RKO (cell line): ENCODE results near the gene SLC9A5.

Experiments used
- DNase-seq: peaks from one replicate; pipeline ENCODE4 v3.0.0-alpha.2; 2016; ENCODE audit warnings: low spot score

The SLC9A5 gene

DNA sequence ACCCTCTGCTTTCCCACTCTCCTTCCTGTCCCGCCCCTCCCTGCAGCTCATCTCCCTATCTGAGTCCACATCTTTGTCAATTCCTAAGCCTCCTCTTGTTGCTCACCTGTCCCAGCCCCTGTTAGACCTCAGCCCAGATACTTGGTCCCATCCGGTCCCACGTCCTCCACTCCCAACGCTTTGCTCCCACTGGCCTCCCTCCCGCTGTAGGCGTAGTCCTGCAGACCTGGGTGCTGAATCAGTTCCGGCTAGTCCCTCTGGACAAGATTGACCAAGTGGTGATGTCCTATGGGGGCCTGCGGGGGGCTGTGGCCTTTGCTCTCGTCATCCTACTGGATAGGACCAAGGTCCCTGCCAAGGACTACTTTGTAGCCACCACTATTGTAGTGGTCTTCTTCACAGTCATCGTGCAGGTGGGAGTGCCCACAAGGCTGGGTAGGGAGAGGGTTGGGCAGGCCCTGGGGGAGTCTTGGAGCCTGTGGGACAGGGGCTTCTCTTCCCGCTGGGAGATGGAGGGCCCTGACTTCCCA, 8.0 kb downstream of the SLC9A5 start:
- DNase-seq: no peak

DNA sequence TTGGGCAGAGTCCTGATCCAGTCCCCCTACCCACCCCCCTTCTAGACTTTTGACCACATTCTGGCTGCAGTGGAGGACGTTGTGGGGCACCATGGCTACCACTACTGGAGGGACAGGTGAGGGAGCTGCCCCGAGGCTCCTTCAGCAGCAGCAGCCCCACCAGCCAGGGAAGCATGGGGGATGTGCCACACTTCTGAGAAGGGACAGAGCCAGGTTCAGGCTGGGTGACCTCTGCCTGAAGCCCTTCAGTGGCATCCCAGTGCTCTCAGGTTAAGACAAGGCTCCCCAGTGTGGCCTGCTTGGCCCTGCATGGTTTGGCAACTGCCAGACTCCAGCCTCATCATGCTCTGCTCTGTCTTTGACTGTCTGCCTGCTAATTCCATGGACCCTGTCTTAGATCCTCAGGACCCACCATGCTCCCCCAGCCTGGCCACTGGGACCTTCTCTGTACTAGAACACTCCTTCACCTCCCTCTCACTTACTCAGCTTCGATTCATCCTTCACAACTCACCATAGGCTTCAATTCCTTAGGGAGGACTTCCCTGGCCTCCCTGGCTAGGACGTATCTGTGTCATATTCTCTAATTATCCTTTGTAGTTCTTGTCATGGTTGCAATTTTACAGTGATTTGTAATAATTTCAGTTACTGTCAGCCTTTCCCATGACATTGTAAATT, 8.8 kb downstream of the SLC9A5 start:
- DNase-seq: no peak

DNA sequence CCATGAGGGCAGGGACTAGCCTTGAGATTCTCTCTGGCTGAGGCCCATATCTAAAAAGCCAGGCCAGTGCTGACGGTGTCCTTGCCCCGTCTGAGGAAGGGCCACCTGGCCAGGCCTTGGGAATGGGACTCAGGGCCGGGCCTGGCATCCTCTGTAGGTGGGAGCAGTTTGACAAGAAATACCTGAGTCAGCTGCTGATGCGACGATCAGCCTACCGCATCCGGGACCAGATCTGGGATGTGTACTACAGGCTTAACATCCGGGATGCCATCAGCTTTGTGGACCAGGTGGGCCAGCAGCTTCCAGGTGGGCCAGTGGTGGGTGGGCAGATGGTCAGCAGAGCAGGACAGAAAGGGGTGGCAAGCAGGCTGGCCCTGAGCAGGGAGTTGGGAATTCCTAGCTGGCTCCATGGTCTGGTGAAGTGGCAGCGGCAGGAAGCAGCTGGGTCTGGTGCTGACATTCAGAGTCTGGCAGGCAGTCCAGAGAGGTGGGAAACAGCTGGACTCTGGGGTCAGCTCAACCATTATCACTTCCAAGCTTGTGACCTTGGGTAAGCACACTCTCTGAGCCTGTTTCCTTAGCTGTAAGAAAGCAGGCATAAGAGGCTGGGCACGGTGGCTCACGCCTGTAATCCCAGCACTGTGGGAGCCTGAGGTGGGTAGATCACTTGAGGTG, 9.5 kb downstream of the SLC9A5 start:
- no peak for DNase-seq

DNA sequence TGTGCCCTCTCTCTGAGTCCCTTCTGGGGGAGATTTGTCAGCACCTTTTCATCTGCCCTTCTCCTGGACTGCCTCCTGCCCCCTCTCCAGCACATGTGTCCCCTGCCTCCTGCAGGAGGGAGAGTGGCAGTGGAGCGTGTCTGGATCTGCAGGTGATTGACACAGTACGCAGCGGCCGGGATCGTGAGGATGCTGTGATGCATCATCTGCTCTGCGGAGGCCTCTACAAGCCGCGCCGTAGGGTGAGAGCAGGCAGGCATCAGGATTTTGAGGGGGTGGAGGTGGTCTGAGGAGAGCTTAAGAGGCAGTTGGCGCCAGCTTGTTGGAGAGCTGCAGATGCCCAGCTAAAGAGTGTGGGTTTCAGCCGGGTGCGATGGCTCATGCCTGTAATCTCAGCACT, 10.9 kb downstream of the SLC9A5 start:
- DNase-seq: no peak

DNA sequence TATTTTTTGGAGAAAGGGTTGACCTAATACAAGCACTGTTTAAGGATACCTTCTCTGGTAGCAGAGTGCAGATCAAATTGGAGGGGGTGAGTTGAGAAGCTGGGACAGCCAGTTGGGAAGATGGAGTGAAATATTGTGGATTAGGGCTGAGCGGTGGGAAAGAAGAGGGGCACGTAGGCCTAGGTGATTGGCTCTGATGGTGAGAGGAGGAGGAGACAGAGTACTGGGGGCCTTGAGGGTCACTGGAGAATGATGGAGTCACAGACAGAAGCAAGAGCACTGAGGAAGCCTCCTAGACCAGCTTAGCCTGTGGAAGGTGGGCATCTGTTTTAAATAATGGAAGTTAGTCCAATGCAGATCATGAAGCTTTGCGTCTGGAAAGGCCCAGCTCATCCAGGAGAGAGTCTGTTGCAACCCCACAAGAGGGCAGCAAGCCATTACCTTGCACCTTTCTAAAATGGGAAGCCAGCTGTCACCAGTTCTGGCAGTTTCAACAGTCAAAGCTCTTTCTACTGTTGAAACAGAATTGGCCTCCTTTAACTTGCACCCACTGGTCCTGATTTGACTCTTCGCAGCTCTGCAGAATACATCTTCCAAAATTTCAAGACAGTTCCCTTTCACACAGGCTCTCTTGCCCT, 11.8 kb downstream of the SLC9A5 start:
- DNase-seq: peak; percentile 44

DNA sequence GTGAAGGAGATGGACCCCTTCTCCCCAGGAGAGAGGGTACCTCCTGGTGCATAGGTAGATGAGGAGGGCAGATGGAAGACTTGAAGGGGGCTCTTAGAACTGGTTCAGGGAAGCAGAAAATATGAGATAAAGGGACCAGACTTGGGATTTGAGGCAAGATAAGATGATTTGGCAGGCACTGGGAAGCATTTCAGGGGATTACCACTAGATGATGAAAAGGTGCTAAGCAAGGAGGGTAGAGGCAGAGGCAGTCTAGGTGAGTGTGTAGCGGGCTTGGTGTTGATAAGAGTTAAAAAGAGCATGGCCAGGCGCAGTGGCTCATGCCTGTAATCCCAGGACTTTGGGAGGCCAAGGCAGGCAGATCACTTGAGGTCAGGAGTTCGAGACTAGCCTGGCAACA, 14.4 kb downstream of the SLC9A5 start:
- DNase-seq: no peak

DNA sequence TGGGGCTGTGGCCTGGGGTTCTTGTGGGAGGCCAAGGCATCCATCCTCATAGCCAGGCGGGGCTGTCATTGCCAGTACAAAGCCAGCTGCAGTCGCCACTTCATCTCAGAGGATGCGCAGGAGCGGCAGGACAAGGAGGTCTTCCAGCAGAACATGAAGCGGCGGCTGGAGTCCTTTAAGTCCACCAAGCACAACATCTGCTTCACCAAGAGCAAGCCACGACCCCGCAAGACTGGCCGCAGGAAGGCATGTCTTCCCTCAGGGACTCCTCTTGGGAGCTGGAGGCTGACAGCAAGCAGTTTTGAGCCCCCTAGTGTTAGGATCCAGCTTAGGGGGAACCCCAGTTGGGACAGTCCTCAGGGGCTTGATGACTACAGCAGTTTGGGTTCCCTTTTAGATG, 15.5 kb downstream of the SLC9A5 start:
- DNase-seq: no peak

DNA sequence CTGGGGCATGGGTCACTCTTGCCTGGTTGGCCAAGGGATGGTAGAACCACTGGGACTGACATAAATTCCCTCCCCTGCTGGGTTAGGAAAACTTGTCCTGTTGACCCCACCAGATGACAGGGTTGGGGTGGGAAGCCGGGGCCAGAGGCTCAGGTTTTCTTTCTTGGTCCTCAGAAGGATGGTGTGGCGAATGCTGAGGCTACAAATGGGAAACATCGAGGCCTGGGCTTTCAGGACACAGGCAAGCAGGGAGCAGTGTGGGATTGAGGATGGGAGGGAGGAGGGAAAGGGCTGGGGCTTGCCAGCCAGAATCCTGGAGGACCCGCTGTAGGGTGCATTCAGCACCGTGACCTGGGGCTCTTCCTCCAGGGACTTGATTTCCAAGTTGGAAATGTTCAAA, 16.1 kb downstream of the SLC9A5 start:
- no peak for DNase-seq

DNA sequence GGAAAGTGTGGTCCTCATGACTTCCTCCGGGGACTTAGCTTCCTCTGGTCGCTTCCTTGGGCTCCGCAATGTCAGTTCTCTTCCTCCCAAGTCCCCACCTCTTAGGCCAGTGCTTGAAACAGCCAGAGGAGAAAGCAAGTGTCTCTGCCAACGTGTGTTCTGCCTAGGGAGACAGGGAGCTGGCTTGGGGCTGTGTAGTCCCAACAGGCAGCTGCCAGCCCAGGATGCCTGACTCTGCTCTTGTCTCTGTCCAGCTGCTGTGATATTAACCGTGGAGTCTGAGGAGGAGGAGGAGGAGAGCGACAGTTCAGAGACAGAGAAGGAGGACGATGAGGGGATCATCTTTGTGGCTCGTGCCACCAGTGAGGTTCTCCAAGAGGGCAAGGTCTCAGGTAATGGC, 17.1 kb downstream of the SLC9A5 start:
- no peak for DNase-seq

DNA sequence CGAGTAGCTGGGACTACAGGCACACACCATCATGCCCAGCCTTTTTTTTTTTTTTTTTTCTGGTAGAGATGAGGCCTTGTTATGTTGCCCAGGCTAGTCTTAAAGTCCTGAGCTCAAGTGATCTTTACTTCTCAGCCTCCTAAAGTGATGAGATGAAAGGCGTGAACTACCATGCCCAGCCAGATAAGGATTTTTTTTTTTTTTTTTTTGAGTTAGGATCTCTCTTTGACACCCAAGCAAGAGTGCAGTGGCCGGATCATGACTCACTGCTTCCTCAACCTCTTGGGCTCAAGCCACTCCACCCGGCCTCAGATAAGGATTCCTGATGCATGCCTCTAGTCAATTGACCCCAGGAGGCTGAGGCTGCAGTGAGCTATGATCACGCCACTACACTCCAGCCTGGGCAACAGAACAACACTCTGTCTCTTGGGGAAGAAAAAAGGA, 19.4 kb downstream of the SLC9A5 start:
- DNase-seq: peak; percentile 83

DNA sequence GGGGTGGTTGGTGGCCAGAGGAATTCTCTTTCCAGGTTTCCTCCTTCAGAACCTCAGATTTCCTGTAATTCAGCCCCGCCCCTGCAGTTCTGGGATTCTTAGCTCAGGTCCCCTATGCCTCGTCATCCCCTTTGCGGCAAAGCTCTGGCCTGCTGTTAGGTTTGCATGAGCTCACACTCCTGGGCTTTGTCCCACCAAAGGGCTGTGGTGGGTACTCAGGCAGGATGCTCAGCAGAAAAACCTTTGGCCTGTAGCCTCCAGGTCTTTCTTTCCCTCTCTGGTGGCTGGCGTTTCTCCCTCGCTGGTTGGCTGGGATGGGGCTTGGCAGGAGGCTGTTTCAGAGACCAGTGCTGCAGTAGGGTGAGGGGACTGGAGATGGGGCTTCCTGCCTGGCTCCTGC, 21.0 kb downstream of the SLC9A5 start:
- no peak for DNase-seq

DNA sequence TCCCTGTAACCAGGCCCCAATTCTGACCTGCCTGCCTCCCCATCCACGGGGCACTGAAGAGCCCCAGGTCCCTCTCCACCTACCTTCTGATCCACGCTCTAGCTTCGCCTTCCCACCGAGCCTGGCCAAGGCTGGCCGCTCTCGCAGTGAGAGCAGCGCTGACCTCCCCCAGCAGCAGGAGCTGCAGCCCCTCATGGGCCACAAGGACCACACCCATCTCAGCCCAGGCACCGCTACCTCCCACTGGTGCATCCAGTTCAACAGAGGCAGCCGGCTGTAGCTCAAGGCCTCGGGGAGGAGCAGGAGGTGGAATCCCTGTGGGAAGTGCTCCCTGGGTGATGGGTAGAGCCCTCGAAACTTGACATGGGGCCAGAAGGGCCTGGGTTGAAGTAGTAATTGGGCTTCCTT, 22.2 kb downstream of the SLC9A5 start:
- DNase-seq: no peak

DNA sequence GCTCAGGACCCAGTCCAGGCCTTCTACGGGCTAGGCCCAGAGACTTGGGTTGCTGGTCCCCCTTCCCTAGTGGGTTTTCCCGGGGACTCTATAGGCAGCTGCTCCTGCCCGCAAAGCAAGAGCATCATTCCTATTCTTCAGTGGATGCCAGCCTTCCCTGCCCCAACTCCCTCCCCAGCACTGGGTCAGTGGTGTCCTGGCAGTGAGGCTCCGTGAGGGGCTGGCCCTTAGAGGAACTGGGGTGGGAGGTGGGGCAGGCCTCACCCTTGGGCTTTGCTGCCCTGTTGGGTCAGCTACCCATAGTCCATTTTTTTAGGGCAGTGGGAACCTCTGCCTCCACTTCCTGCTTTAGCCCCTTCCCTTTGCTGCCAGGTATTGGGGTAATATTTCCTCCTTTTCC, 22.7 kb downstream of the SLC9A5 start:
- no peak for DNase-seq

DNA sequence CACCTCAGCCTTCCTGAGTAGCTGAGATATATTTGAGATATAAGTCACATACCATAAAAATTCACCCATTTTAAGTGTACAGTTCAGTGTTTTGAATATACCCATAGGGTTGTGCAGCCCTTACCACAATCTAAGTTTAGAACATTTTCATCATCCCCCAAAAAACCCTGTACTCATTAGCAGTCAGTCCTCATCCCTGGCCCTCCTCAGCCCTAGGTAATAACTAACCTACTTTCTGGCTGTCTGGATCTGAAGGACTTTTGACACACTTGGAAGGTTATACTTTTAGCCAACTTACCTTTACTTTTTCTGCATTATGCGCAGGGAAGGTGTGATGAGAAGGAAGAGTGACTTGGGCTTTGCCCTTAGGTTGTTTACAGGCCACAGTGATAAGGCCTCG, 26.5 kb downstream of the SLC9A5 start:
- no peak for DNase-seq

DNA sequence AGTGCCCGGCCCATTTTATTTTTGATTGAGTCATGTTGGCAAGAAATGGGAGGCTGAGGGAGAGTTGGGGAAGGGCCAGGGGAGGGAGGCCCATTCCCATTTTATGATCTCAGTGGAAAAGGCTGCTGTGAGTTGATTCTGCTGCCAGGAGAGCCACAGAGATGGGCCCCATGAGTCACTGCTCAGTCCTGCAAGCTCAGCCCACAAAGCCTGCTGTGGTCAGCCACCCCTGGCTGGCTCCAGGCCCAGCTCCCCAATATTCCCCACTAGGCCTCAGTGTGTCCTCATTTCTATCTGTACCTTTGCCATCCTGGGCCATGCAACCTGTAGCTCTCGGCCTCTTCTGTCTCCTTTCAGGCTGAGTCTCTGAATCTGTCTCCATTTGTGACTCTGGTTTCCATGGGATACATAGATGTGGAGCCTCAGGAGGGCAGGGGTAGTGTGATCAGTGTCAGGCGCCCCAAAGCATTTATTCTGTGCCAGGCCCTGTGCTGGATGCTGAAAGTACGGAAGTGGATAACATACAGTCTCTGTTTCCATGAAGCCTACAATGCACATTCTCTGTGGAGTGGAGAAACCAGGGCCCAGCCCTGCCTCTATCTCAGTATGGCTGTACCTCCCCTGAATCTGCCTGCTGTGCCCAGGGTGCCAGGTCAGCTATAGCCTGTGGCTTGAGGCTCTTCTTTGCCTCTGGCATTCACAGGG, 28.7 kb downstream of the SLC9A5 start:
- DNase-seq: peak; percentile 92

DNA sequence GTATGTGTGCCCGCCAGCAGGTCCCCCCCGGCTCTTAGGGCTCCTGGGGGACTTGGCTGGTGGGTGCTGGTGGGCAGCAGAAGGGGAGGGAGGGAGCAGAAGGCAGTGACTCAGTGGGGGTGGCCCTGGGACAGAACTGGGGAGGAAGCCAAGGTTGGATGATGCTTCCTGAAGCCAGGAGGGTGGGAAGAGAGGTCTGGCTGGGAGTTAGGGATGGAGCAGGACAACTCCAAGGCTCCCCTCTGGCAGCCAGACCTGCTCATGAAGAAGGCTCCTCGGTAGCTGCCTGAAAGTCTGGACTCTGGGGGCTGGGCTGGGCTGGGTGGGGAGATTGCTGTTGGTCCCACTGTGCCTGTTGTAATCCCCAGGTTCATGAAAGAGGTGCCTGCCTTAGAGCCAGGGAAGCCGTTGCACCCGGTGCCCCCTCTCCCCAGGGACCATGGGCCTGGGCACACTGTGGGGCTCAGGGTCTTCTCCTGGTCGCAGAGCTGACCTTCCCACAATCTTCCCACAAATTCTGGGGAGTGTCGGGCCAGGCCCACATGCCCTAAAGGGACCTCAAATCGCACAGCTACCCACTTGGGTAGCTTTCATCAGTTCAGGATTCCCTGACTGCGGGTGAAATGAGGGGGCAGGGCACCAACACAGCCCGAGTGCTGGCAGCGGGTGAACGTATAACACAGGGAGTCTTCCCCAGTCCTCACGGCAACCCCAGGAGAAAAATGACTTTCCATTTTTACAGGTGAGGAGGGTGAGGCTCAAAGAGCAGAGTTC, 29.4 kb downstream of the SLC9A5 start:
- DNase-seq: peak; percentile 30

DNA sequence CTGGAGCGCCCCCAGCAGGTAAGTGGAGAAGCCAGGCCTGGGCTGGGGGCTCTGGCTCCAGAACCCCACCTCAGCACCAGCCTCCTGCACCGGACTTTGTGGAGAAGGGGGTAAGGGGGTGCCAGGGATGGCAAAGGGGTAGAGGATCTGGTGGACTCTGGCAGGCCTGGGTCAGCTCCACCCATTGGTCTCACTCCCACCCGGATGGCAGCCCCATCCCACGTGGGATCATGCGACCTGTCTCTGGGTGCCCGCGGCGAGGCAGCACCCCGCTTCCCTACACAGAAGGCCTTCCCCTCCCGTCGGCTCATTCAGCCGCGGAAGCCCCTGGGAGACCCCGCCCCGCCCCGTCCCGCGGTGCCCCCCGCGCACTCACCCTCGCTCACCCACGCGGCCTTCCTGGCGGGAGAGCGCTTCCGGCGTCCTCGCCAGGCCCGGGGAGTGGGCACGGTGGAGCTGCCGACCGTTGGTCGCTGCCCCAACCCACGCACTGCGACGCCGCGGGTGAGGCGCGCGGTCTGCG, 30.1 kb downstream of the SLC9A5 start:
- DNase-seq: no peak

DNA sequence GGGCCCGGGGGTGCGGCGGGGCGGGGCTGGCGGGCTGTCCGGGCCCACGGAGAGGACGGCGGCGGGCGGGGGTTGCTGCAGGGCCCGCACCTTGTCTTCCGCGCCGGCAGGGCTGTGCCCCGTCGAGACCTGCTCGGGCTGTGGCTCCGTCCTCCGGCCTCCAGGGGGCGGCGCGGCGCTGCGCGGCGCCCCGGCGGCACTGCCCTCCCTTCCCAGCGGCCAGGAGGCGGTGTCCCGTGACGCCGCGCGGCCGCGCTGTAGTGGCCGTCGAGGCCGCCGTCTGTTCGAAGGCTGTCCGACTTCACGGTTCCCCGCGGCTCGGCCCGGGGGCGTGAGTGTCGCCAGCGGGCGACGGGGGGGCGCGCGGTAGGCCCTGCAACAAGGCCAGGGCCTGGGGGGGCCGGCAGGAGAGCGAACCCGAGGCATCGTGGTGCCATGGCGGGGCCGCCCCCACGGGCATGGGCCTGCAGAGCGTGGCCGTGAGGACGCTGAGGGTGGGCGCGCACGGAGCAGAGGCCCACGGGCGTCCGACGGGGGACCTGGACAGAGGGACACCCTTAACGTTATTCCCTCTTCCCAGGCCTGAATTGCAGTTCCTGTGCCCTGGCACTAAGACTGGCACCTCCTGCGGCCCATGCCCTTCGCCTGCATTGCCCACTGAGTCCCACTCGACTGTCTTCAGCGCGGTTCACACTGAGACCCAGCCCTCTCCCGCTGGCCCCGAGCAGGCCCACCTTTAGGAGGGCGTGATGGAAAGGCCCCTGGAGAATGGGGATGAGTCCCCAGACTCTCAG, 30.7 kb downstream of the SLC9A5 start, which contains the start of gene PLEKHG4:
PLEKHG4 (plus strand) TSS at position 237 of the 794 bp plus-strand sequence; CDS start at position 750, 513 bp downstream.
- DNase-seq: peak; percentile 76

DNA sequence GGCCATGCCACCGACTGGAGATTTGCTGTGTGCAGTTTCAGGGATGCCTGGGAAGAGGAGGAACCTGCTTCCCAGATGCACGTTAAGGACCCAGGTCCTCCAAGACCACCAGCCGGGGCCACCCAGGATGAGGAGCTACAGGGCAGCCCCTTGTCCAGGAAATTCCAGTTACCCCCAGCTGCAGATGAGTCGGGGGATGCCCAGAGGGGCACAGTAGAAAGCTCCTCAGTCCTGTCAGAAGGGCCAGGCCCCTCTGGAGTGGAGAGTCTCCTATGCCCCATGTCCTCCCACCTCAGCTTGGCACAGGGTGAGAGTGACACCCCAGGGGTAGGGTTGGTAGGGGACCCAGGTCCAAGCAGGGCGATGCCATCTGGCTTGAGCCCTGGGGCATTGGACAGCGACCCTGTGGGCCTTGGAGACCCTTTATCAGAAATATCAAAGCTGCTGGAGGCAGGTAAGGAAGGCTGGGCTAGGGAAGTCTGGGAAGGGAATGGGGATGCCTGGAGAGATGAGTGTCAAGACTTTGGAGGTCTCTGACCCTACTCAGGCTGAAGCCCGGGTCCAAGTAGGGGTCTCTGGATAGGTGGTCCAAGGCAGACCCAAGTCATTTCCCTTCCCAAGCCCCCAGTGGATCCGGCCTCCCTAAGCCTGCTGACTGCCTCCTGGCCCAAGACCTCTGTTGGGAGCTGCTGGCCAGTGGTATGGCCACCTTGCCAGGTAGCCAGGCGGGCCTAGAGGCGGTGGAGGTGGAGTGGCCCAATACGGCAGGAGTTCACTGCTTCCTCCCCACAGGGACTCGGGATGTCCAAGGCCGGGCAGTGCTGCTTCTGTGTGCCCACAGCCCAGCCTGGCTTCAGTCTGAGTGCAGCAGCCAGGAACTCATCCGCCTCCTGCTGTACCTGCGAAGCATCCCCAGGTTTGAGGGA, 31.6 kb downstream of the SLC9A5 start:
- no peak for DNase-seq
